ENCODE measurements around the gene MDM4. TPM values are rescaled to one million over a fixed set of nuclear protein-coding genes. Genes with fewer than 3 reads are reported as not detected.

The MDM4 gene
- total RNA-seq, 4 donors from 2014 or later = 15.1 to 44.0 (median 28.9) TPM

GRCh38 chr1:204598319-204598969 lies 82.2 kb downstream of the MDM4 start:
- H3K27me3 ChIP-seq = no peaks in the 10 kb centered on the region
- in situ Hi-C loops (cut with MboI; ENCODE audit: low sequenced_read_pairs in 4 of 4) = no loop called here
- TF ChIP-seq POLR2A (IDR thresholded peaks at IDR 0.05) (no peak), CTCF (IDR thresholded peaks at IDR 0.05 in 4 of 5, conservative IDR thresholded peaks at IDR 0.05 in 1 of 5) (no peak)
- no peaks in the 10 kb centered on the region for H3K36me3 ChIP-seq
- H3K4me1 ChIP-seq = no peaks in the 10 kb centered on the region
- no peak overlapping the region for H3K27ac ChIP-seq
- no peak overlapping the region for H3K4me3 ChIP-seq
- intact Hi-C loops (cut with DNase I; ENCODE audit: low total_unique reads) = no loop called here
- ATAC-seq (no peak), DNase-seq (no peak)
- H3K9me3 ChIP-seq = no peaks in the 10 kb centered on the region

GRCh38 chr1:204599098-204599497 lies 82.9 kb downstream of the MDM4 start:
- DNase-seq (no peak), ATAC-seq (no peak)
- intact Hi-C loops (cut with DNase I; ENCODE audit: low total_unique reads) = no loop called here
- no peak overlapping the region for H3K27ac ChIP-seq
- H3K4me3 ChIP-seq = no peak overlapping the region
- H3K9me3 ChIP-seq = no peaks in the 10 kb centered on the region
- H3K27me3 ChIP-seq = peaks cover 0 to 2% (median 0%) of the 10 kb centered on the region in 3 donors
- TF ChIP-seq CTCF (IDR thresholded peaks at IDR 0.05 in 4 of 5, conservative IDR thresholded peaks at IDR 0.05 in 1 of 5) (no peak), POLR2A (IDR thresholded peaks at IDR 0.05) (no peak)
- no peaks in the 10 kb centered on the region for H3K4me1 ChIP-seq
- no peaks in the 10 kb centered on the region for H3K36me3 ChIP-seq
- in situ Hi-C loops (cut with MboI; ENCODE audit: low sequenced_read_pairs in 4 of 4) = no loop called here

- intact Hi-C loops (cut with DNase I; ENCODE audit: low total_unique reads) (no loop called here), in situ Hi-C loops (cut with MboI; ENCODE audit: low sequenced_read_pairs in 4 of 4) (no loop called here)
- DNase-seq (no peak), ATAC-seq (no peak)
- no peak overlapping the region for H3K4me3 ChIP-seq
- H3K4me1 ChIP-seq = no peaks in the 10 kb centered on the region
- H3K36me3 ChIP-seq = no peaks in the 10 kb centered on the region
- no peaks in the 10 kb centered on the region for H3K9me3 ChIP-seq
- TF ChIP-seq CTCF (IDR thresholded peaks at IDR 0.05 in 4 of 5, conservative IDR thresholded peaks at IDR 0.05 in 1 of 5) (no peak), POLR2A (IDR thresholded peaks at IDR 0.05) (no peak)
- H3K27ac ChIP-seq = no peak overlapping the region
- peaks cover 0 to 4% (median 0%) of the 10 kb centered on the region in 3 donors for H3K27me3 ChIP-seq
Observed at GRCh38 chr1:204599596-204599995, 83.4 kb downstream of the MDM4 start.

- H3K9me3 ChIP-seq = no peaks in the 10 kb centered on the region
- no peak for DNase-seq
- H3K27ac ChIP-seq = no peak overlapping the region
- ATAC-seq = no peak
- TF ChIP-seq POLR2A (IDR thresholded peaks at IDR 0.05) (no peak), CTCF (IDR thresholded peaks at IDR 0.05 in 4 of 5, conservative IDR thresholded peaks at IDR 0.05 in 1 of 5) (no peak)
- H3K27me3 ChIP-seq = peaks cover 0 to 4% (median 0%) of the 10 kb centered on the region in 3 donors
- H3K4me1 ChIP-seq = no peaks in the 10 kb centered on the region
- in situ Hi-C loops (cut with MboI; ENCODE audit: low sequenced_read_pairs in 4 of 4) (no loop called here), intact Hi-C loops (cut with DNase I; ENCODE audit: low total_unique reads) (no loop called here)
- no peaks in the 10 kb centered on the region for H3K36me3 ChIP-seq
- no peak overlapping the region for H3K4me3 ChIP-seq
Observed at GRCh38 chr1:204600203-204600602, 84.0 kb downstream of the MDM4 start.

GRCh38 chr1:204600968-204601367 lies 84.8 kb downstream of the MDM4 start:
- Histone ChIP-seq H3K36me3 (no peaks in the 10 kb centered on the region), H3K27me3 (peaks cover 0 to 4% (median 0%) of the 10 kb centered on the region in 3 donors), H3K27ac (no peak overlapping the region), H3K4me3 (no peak overlapping the region), H3K9me3 (no peaks in the 10 kb centered on the region), H3K4me1 (no peaks in the 10 kb centered on the region)
- TF ChIP-seq CTCF (IDR thresholded peaks at IDR 0.05 in 4 of 5, conservative IDR thresholded peaks at IDR 0.05 in 1 of 5) (no peak), POLR2A (IDR thresholded peaks at IDR 0.05) (no peak)
- in situ Hi-C loops (cut with MboI; ENCODE audit: low sequenced_read_pairs in 4 of 4) = no loop called here
- ATAC-seq (no peak), DNase-seq (no peak)
- intact Hi-C loops (cut with DNase I; ENCODE audit: low total_unique reads) = no loop called here

Measured in gastrocnemius medialis (tissue), 4 donors.